H9 (cell line): ENCODE data around the gene EPAS1. TPM values are rescaled to one million over a fixed set of nuclear protein-coding genes. Genes with fewer than 3 reads are reported as not detected.

ENCODE experiments used
- DNase-seq: peaks from one replicate; pipeline ENCODE4 v3.0.0-alpha.2; 2017
- H2AFZ ChIP-seq: one replicate; pipeline ENCODE4 v1.6.1; 2013; ENCODE audit warnings: mild to moderate bottlenecking, low read length, control low read depth, moderate library complexity
- H2AK5ac ChIP-seq: 2 replicates; pipeline ENCODE4 v1.6.1; 2013; ENCODE audit warnings: low read length, control low read depth, mixed read lengths; ENCODE audit not compliant: insufficient read length
- H2BK120ac ChIP-seq: one replicate; pipeline ENCODE4 v1.6.1; 2013; ENCODE audit warnings: low read depth, mild to moderate bottlenecking, low read length, control low read depth, inconsistent platforms; ENCODE audit not compliant: poor library complexity, severe bottlenecking
- H2BK12ac ChIP-seq: 2 replicates; pipeline ENCODE4 v1.6.1; 2013; ENCODE audit warnings: low read length, control low read depth, mixed read lengths, low read depth; ENCODE audit not compliant: insufficient read length
- H2BK15ac ChIP-seq: 2 replicates; pipeline ENCODE4 v1.6.1; 2013; ENCODE audit warnings: low read depth, low read length, control low read depth
- H2BK20ac ChIP-seq: one replicate; pipeline ENCODE4 v1.6.1; 2013; ENCODE audit warnings: low read depth, mild to moderate bottlenecking, low read length, control low read depth, inconsistent platforms; ENCODE audit not compliant: poor library complexity, severe bottlenecking
- H2BK5ac ChIP-seq: 2 replicates; pipeline ENCODE4 v1.6.1; 2013; ENCODE audit warnings: low read length, control low read depth, mixed read lengths; ENCODE audit not compliant: insufficient read length
- H3K14ac ChIP-seq: 2 replicates; pipeline ENCODE4 v1.6.1; 2013; ENCODE audit warnings: low read length, control low read depth; ENCODE audit not compliant: insufficient read depth
- H3K18ac ChIP-seq: 2 replicates; pipeline ENCODE4 v1.6.1; 2013; ENCODE audit warnings: low read depth, mild to moderate bottlenecking, mixed read lengths, low read length, control low read depth; ENCODE audit not compliant: insufficient read length
- H3K23ac ChIP-seq: 2 replicates; pipeline ENCODE4 v1.6.1; 2013; ENCODE audit warnings: low read length, control low read depth, mixed read lengths, low read depth; ENCODE audit not compliant: insufficient read length
- H3K23me2 ChIP-seq: 2 replicates; pipeline ENCODE4 v1.6.1; 2013; ENCODE audit warnings: low read depth, mild to moderate bottlenecking, mixed read lengths, low read length, control low read depth; ENCODE audit not compliant: insufficient read length, poor library complexity, severe bottlenecking
- H3K27ac ChIP-seq: 2 replicates; pipeline ENCODE4 v1.5.1; 2013; ENCODE audit warnings: low read length, control low read depth, mixed read lengths, low read depth; ENCODE audit not compliant: insufficient read length
- H3K27me3 ChIP-seq: 2 replicates; pipeline ENCODE4 v1.6.1; 2013; ENCODE audit warnings: low read length, control low read depth, inconsistent platforms; ENCODE audit not compliant: insufficient read depth
- H3K4ac ChIP-seq: 2 replicates; pipeline ENCODE4 v1.6.1; 2013; ENCODE audit warnings: low read depth, mild to moderate bottlenecking, control low read depth, inconsistent platforms, low read length, moderate library complexity
- H3K4me1 ChIP-seq: 2 replicates; pipeline ENCODE4 v1.6.1; 2013; ENCODE audit warnings: low read length, control low read depth, inconsistent platforms; ENCODE audit not compliant: insufficient read depth
- H3K4me2 ChIP-seq: 2 replicates; pipeline ENCODE4 v1.6.1; 2013; ENCODE audit warnings: low read length, control low read depth, mixed read lengths; ENCODE audit not compliant: insufficient read length, insufficient read depth
- H3K56ac ChIP-seq: 2 replicates; pipeline ENCODE4 v1.6.1; 2013; ENCODE audit warnings: low read depth, mild to moderate bottlenecking, mixed read lengths, low read length, control low read depth; ENCODE audit not compliant: insufficient read length
- H3K79me1 ChIP-seq: 2 replicates; pipeline ENCODE4 v1.6.1; 2013; ENCODE audit warnings: low read depth, mild to moderate bottlenecking, moderate library complexity, low read length, control low read depth, inconsistent platforms; ENCODE audit not compliant: insufficient read depth, poor library complexity, severe bottlenecking
- H3K79me2 ChIP-seq: 2 replicates; pipeline ENCODE4 v1.6.1; 2013; ENCODE audit warnings: low read length, control low read depth, inconsistent platforms; ENCODE audit not compliant: insufficient read depth
- H3K9ac ChIP-seq: 2 replicates; pipeline ENCODE4 v1.6.1; 2013; ENCODE audit warnings: low read length, control low read depth, mixed read lengths; ENCODE audit not compliant: insufficient read length; ENCODE audit errors: extremely low read depth
- H3K9me3 ChIP-seq: one replicate; pipeline ENCODE4 v1.6.1; 2013; ENCODE audit warnings: low read depth, low read length, inconsistent platforms; ENCODE audit not compliant: control insufficient read depth
- H3T11ph ChIP-seq: one replicate; pipeline ENCODE4 v1.6.1; 2013; ENCODE audit warnings: mild to moderate bottlenecking, low read length, control low read depth, inconsistent platforms
- H4K20me1 ChIP-seq: one replicate; pipeline ENCODE4 v1.6.1; 2013; ENCODE audit not compliant: control insufficient read depth, insufficient read length, insufficient read depth
- H4K5ac ChIP-seq: 2 replicates; pipeline ENCODE4 v1.6.1; 2013; ENCODE audit warnings: low read depth, mild to moderate bottlenecking, mixed read lengths, low read length, control low read depth; ENCODE audit not compliant: insufficient read length
- H4K8ac ChIP-seq: replicated peaks from 2 replicates; pipeline ENCODE4 v1.6.1; 2013; ENCODE audit warnings: low read length, control low read depth, mixed read lengths, low read depth; ENCODE audit not compliant: insufficient read length
- H4K91ac ChIP-seq: 2 replicates; pipeline ENCODE4 v1.6.1; 2013; ENCODE audit warnings: low read depth, mild to moderate bottlenecking, moderate library complexity, mixed read lengths, low read length, control low read depth; ENCODE audit not compliant: insufficient read length
- H3K27ac Mint-ChIP-seq, 3 experiments: 2 replicates in 2 of 3; 3 replicates in 1 of 3; pipeline ENCODE4 v1.8.0; 2020 to 2021; ENCODE audit warnings: mixed read lengths in 3 of 3, mild to moderate bottlenecking in 1 of 3, moderate library complexity in 1 of 3
- H3K27me3 Mint-ChIP-seq: 2 replicates; pipeline ENCODE4 v1.8.0; 2021; ENCODE audit warnings: low read depth, mild to moderate bottlenecking, moderate library complexity, mixed read lengths
- H3K36me3 Mint-ChIP-seq, 3 experiments: 2 replicates in 2 of 3; 3 replicates in 1 of 3; pipeline ENCODE4 v1.8.0; 2020 to 2021; ENCODE audit warnings: low read depth in 3 of 3, mixed read lengths in 3 of 3; ENCODE audit not compliant: insufficient read depth in 1 of 3
- H3K4me1 Mint-ChIP-seq, 2 experiments: 2 replicates each; pipeline ENCODE4 v1.8.0; 2020; ENCODE audit warnings: mixed read lengths in 2 of 2
- H3K4me3 Mint-ChIP-seq, 2 experiments: 2 replicates in 1 of 2; 3 replicates in 1 of 2; pipeline ENCODE4 v1.8.0; 2020 to 2021; ENCODE audit warnings: mild to moderate bottlenecking in 2 of 2, mixed read lengths in 2 of 2, moderate library complexity in 1 of 2
- H3K9me3 Mint-ChIP-seq, 2 experiments: 2 replicates in 1 of 2; 3 replicates in 1 of 2; pipeline ENCODE4 v1.8.0; 2020; ENCODE audit warnings: mild to moderate bottlenecking in 2 of 2, mixed read lengths in 2 of 2, moderate library complexity in 1 of 2
- CTCF ChIP-seq: fragments of 200-600 bp; sonication (generic); conservative IDR thresholded peaks from 3 replicates; pipeline ENCODE4 v1.8.0; 2021; ENCODE audit warnings: antibody characterized with exemption, mild to moderate bottlenecking
- WGBS: extraction: QIAGEN DNeasy Blood & Tissue Kit; methylation state at CpG from one replicate; pipeline ENCODE4 v1.1.7; 2013; ENCODE audit warnings: missing lambda C conversion rate, low lambda C conversion rate, mixed read lengths; ENCODE audit not compliant: insufficient read length; ENCODE audit errors: extremely low coverage; 5-methylcytosine and 5-hydroxymethylcytosine counted together
- total RNA-seq: library from RNA; stranded (reverse); gene quantifications from 2 replicates; pipeline ENCODE4 v1.2.1, GENCODE V29; 2021

Gene EPAS1
- total RNA-seq, 1 experiment from 2014 or later = 1.1 TPM

DNA sequence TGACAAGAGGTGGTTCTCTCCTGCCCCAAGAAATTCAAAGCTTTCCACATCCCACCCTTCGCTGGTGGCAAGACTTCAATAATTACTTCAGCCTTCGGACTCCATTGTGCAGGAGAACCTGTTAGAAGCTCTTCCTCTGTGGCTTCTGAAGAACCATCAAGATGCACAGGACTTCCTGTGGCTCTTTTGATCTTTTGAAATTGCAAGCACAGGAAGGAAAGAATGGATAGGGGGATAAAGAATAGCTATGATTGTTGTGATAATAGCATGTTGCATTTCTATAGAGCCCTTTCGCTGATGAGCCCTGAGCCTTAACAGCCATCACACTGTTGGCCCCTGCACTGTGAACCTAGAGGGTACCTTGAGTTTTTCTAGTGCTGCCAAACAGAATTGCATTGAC is 7.4 kb downstream of the EPAS1 start:
- H4K5ac ChIP-seq = no peak overlapping the region
- no peak overlapping the region for H3K4me2 ChIP-seq
- no peak overlapping the region for H3K18ac ChIP-seq
- no peak overlapping the region for H2BK20ac ChIP-seq
- no peak overlapping the region for H4K8ac ChIP-seq
- no peaks in the 10 kb centered on the region for H3K23me2 ChIP-seq
- H3K27me3 Mint-ChIP-seq = peaks cover 72% of the 10 kb centered on the region
- H4K20me1 ChIP-seq = no peaks in the 10 kb centered on the region
- H3K79me1 ChIP-seq = no peaks in the 10 kb centered on the region
- peaks cover 11% of the 10 kb centered on the region for H3K27me3 ChIP-seq
- H3K9me3 ChIP-seq = no peaks in the 10 kb centered on the region
- TF ChIP-seq CTCF = no peak
- no peak overlapping the region for H4K91ac ChIP-seq
- no peak overlapping the region for H3K56ac ChIP-seq
- peaks cover 23 to 39% of the 10 kb centered on the region in 2 experiments for H3K4me1 Mint-ChIP-seq
- H2BK5ac ChIP-seq = no peak overlapping the region
- H3K27ac ChIP-seq = no peak overlapping the region
- DNase-seq = no peak
- no peak overlapping the region for H3K9ac ChIP-seq
- H2AFZ ChIP-seq = no peak overlapping the region
- no peaks in the 10 kb centered on the region for H3K79me2 ChIP-seq
- H3K36me3 Mint-ChIP-seq = peaks cover 2 to 12% (median 9%) of the 10 kb centered on the region in 3 experiments; a peak in 6 of 7 replicates
- no peak overlapping the region for H3K23ac ChIP-seq
- H3K4ac ChIP-seq = no peak overlapping the region
- H2AK5ac ChIP-seq = no peak overlapping the region
- no peak overlapping the region for H3T11ph ChIP-seq
- H3K14ac ChIP-seq = no peak overlapping the region
- no peak overlapping the region for H2BK120ac ChIP-seq
- peaks cover 6% of the 10 kb centered on the region; the same call in 1 of the 2 replicates for H3K4me1 ChIP-seq
- no peak overlapping the region for H2BK15ac ChIP-seq
- WGBS = no CpG with 5 or more reads among the region's 3 CpGs
- no peak overlapping the region for H3K27ac Mint-ChIP-seq
- H3K9me3 Mint-ChIP-seq = peaks cover 8 to 12% of the 10 kb centered on the region in 2 experiments
- peak overlapping the region in 1 of 2 experiments; percentile 13; a peak in 1 of 5 replicates for H3K4me3 Mint-ChIP-seq
- no peak overlapping the region for H2BK12ac ChIP-seq
